ENCODE measurements around the gene PAPOLB.

PAPOLB gene

DNA sequence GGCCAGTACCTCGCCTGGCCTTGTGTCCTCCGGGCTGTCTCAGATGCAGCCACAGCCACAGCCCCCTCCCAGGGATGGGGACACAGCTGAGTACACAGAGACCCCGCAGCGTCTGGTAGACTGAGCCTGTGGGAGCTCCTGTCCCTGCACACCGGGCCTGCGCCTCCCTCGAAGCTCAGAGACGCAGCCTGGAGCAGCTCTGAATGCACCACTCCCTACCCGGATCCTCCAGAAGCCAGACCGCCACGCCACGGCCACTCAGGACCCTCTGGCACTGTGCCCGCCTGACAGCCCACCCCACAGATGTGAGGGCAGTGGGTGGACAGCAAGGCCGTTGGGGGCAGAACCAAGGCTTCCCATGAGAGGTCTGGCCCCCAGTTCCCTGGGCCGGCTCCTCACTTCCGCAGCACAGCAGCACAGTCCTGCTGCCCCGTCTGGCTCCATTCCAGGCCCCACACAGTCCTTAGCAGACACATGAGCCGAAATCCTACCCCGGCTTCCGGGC, 40.8 kb downstream of the PAPOLB start:
- DNase-seq (ENCODE audit: low read depth in 1 of 2, low spot score in 1 of 2) = no peak
- in situ Hi-C loops (cut with HindIII; ENCODE audit: low pct_unique_long_range_greater_than_20kb, low sequenced_read_pairs) = no loop called here
- no peak for TF ChIP-seq JUND (IDR thresholded peaks at IDR 0.05; ENCODE audit: low read depth)

DNA sequence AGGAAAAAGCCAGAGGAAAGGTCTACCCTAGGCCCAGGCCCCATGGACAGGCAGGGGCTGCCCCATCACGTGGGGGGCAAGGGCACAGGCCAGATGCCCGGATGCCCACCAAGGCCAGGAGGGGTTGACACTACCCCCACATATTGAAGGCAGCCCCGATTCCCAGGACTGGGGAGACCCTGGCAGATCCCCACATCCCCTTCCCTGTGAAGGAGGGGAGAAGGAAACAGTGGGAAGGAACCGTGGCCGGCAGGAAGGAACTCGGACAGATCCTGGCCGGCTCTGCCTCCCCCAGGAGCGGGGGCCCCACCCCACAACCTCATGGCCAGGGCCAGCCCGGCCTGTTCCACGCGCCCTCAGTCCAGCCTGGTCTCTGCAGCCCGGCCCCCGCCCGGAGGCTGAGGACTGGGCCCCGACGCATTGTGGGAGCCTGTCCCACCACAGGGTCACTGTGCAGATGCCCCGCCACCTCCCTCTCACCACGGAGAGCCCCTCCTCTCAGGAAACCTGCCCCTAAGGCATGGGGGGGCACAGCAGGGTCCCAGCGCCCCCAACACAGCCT, 41.3 kb downstream of the PAPOLB start:
- in situ Hi-C loops (cut with HindIII; ENCODE audit: low pct_unique_long_range_greater_than_20kb, low sequenced_read_pairs) = no loop called here
- no peak for TF ChIP-seq JUND (IDR thresholded peaks at IDR 0.05; ENCODE audit: low read depth)
- no peak for DNase-seq (ENCODE audit: low read depth in 1 of 2, low spot score in 1 of 2)

DNA sequence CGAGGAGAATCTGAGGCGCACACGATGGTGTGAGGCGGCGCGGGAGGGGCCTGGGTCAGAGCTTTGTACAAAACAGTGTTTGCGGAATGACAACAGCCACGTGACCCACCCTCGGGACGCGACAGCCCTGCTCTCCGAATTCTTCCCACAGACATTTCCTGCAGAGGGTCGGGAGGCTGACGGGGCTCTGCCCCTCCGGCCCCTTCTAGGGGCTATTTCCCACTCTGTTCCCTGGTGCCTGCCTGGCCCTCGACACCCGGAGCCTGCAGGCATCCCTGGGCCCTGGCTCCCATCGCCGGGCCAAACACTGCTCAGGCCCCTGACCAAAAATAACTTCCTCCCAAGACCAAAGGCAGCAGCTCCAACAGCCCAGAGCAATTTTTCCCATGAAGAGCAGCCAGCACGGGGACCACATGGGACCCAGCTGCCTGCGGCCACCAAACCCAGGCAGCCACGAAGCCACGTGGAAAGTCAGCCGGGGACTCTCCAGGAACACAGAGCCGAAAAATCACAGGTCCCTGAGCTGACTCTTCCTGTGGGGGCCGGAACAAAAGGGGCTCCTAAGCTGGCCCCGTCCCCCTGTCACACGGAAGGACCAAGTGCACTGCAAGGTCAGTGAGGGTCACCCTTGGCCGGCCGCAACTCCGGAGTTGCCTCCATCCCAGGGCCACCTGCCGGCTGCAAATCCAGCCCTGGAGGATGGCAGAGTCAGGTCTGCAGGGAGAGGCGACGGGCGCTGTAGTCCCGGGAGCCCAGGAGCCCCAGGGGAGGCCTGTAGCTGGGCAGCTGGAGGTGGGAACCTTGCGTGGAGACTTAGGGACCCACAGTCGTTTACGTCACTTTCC, 42.0 kb downstream of the PAPOLB start:
- no peak for TF ChIP-seq JUND (IDR thresholded peaks at IDR 0.05; ENCODE audit: low read depth)
- DNase-seq (ENCODE audit: low read depth in 1 of 2, low spot score in 1 of 2) = no peak
- in situ Hi-C loops (cut with HindIII; ENCODE audit: low pct_unique_long_range_greater_than_20kb, low sequenced_read_pairs) = no loop called here

DNA sequence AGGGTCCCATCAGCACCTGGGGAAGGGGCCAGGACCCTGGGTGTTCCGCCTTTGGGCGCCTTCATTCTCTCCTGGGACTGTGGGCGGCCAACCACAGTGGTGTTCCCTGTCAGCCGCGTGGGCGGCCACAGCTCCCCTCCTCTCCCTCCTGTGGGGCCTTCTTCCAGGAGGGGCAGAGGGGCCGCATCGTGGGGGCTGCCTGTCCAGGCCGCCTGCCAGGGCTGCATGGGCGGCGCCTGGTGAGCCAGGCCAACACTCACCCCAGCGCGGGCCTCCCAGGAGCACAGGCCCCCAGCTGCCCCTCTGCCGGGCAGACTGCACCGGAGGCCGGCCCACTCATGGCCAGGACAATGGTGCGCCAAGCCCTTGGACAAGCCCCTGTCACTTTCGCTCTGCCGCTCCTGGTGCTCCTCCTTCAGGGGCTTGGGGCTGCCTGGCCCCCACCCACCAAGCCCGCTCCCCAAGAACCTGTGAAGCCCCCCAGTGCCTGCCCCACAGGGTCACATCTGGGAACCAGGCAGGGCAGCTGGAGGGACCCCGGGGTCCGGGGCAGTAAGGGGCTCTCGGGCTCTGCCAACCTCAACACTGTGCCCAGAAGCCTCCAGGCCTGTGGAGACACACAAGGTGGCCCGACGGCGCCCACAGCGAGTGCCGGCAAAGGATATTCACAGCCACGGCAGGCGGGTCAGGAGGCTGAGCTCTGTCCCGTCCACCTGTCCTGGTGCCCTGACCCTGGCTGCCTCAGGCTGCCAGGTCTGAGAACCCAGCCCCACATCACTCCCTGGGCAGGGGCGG, 43.6 kb downstream of the PAPOLB start:
- no peak for DNase-seq (ENCODE audit: low read depth in 1 of 2, low spot score in 1 of 2)
- TF ChIP-seq JUND (IDR thresholded peaks at IDR 0.05; ENCODE audit: low read depth) = no peak
- in situ Hi-C loops (cut with HindIII; ENCODE audit: low pct_unique_long_range_greater_than_20kb, low sequenced_read_pairs) = no loop called here

DNA sequence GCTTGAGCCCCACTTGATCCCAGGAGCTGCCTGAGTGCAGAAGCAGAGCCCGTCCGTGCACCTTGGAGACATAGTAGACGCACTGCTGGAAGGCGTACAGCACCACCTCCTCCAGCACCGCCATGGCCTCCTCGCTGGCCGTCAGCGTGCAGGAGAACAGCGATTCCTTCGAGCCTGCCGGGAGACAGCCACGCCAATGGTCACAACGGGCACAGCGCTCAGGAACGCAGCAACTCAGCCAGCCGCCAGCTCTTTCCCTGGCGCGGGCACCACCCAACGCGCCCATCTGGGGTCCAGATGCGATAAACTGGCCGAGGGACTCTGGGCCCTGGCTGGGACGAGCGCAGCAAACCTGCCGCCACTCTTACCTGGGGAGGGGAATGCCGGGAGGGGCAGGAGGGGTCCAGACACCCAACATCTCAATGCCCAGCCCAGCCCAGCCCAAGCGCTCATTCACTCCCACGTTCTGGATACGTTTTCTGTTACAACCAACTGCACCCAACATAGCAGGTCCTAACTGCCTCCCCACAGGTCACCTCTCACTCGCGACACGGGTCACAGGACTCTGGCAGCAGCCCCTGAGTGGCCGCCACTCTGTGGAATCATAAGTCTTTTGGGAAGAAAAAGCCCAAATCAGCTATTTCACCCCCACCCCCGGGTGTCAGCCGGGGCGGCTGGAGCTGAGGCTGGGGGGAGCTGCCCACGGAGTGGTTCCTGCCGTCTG, 44.5 kb downstream of the PAPOLB start:
- no peak for TF ChIP-seq JUND (IDR thresholded peaks at IDR 0.05; ENCODE audit: low read depth)
- in situ Hi-C loops (cut with HindIII; ENCODE audit: low pct_unique_long_range_greater_than_20kb, low sequenced_read_pairs) = no loop called here
- DNase-seq (ENCODE audit: low read depth in 1 of 2, low spot score in 1 of 2) = no peak

DNA sequence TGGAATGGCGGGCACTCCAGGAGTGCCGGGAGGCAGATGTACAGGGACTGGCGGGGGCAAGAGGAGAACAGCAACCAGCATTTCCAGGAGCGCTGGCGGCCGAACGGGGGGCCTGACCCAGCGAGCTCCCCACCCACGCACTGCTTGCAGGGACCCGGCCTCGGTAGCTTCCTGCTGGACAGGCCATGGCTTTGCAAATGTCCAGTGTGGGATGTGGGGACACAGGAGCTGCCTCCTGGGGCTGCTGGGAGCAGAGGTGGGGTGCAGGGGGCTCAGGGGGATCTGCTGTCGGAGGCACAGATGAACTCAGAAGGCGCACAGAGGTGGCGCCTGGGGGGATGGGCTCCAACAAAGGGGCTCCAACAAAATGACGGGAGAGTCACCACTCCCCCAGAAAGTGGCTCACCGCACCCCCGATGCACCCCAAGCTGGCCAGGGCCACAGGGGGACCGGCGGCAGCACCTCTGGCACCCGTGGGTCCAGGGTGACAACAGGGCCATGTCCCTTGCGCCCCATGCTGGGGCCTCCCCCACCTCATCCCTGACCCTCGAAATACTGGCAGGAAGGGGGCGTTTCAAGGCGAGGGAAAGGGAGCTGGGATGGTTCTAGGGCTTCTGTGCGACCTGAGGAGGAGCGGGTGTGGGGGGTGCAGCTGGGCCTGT, 45.3 kb downstream of the PAPOLB start:
- no peak for DNase-seq (ENCODE audit: low read depth in 1 of 2, low spot score in 1 of 2)
- TF ChIP-seq JUND (IDR thresholded peaks at IDR 0.05; ENCODE audit: low read depth) = no peak
- in situ Hi-C loops (cut with HindIII; ENCODE audit: low pct_unique_long_range_greater_than_20kb, low sequenced_read_pairs) = no loop called here

DNA sequence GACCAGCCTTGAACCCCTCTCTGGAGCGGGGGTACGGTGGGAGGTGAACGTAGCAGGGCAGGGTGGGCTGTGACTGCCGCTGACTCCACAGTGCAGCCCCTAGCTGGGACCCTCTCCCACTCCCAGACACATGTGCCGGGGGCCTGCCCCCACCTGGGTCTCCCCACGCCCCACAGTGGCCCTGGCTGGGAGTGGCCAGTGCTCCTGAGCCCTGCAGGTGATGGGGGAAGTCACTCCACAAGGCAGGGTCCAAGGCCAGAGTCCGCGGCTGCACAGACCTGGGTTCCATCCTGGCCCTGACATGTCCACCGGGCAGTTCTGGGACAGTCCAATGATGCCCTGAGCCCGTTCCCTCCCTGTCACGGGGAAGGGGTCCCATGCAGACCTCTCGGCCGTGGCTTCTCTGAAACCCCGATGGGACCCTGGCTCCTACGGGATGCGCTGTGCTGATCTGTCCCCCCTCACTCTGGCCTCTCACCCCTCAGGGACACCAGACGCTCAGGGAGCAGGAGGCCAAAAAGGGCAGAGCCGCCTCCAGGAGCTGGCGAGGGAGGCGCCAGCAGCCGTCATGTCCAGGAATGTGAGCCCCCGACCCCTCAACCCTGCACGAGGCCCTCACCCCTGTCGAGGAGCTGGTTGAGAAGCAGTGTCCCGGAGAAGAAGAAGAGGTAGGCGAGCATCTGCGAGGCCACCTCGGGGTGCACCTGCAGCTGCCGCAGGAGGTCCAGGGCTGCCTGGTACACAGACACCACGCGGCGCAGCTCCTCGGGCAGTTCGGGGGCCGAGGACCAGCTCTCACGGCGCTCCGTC, 46.0 kb downstream of the PAPOLB start:
- TF ChIP-seq JUND (IDR thresholded peaks at IDR 0.05; ENCODE audit: low read depth) = no peak
- no peak for DNase-seq (ENCODE audit: low read depth in 1 of 2, low spot score in 1 of 2)
- in situ Hi-C loops (cut with HindIII; ENCODE audit: low pct_unique_long_range_greater_than_20kb, low sequenced_read_pairs) = no loop called here

DNA sequence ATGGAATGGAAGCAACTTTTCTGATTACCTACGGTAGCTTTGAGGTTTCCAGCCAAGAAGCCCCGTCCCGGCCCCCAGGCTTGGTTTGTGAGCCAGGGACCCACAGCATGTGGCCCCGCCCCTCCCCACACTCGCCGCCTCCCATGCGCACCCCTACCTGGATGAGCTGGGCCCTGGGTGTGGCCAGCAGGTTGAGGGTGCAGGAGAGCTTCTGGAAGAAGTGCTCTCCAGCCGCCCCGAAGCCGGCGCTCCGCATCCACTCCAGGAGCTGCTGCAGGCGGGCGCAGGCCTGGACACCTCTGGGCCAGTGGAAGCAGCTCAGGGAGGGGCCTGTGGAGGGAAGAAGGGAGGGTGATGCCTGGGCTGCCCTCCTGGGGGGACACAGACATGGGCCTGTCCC, 46.7 kb downstream of the PAPOLB start:
- TF ChIP-seq JUND (IDR thresholded peaks at IDR 0.05; ENCODE audit: low read depth) = no peak
- no peak for DNase-seq (ENCODE audit: low read depth in 1 of 2, low spot score in 1 of 2)
- in situ Hi-C loops (cut with HindIII; ENCODE audit: low pct_unique_long_range_greater_than_20kb, low sequenced_read_pairs) = no loop called here

DNA sequence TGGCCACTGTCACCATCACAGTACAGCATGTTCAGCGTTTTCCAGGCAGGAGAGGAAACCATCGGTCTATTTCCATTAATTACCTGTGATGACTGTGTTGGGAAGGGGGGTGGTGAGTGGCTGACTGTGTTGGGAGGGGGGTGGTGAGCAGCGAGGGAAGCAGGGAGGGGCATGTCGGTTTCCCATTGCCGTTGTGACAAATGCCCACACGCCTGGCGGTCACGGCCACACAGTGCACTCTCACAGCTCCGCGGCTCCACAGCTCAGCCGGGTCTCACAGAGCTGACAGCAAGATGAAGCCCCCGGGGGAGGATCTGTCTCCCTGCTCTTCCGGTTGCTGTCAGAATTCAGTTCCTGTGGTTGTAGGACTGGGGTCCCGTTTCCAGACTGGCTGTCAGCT, 47.4 kb downstream of the PAPOLB start:
- no peak for DNase-seq (ENCODE audit: low read depth in 1 of 2, low spot score in 1 of 2)
- TF ChIP-seq JUND (IDR thresholded peaks at IDR 0.05; ENCODE audit: low read depth) = no peak
- in situ Hi-C loops (cut with HindIII; ENCODE audit: low pct_unique_long_range_greater_than_20kb, low sequenced_read_pairs) = no loop called here

DNA sequence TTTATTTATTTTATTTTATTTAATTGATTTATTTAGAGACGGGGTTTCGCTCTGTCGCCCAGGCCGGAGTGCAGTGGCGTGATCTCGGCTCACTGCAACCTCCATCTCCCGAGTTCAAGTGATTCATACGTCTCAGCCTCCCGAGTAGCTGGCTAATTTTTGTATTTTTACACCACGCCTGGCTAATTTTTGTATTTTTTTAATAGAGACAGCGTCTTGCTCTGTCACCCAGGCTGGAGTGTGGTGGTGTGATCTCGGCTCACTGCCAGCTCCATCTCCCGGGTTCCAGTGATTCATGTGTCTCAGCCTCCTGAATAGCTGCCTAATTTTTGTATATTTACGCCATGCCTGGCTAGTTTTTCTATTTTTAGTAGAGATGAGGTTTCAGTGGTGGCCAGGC, 52.2 kb downstream of the PAPOLB start:
- no peak for DNase-seq (ENCODE audit: low read depth in 1 of 2, low spot score in 1 of 2)
- TF ChIP-seq JUND (IDR thresholded peaks at IDR 0.05; ENCODE audit: low read depth) = no peak
- in situ Hi-C loops (cut with HindIII; ENCODE audit: low pct_unique_long_range_greater_than_20kb, low sequenced_read_pairs) = no loop called here

DNA sequence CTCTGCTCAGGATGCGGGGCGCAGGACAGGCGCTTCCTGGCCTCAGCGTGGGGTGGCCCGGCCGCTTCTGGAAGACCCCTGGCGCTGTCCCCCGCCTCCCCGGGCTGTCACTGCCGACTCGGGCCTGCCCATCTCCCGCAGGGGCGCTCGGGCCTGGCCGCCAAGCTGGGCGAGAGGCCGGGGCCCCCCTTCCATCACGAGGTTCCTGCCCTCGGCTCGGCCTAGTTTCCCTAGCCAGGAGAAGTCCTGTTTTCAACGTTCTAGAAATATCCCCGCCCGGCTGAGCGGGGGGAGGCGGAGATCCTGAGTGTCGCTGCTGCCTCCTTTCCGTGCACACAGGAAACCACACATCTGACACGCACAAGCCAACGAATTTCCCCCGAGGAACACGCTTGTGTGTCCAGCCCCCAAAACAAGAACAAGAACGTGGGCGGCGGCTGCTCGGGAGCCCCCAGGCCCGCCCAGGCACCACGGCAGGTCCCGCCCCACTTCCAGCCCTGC, 52.7 kb downstream of the PAPOLB start:
- in situ Hi-C loops (cut with HindIII; ENCODE audit: low pct_unique_long_range_greater_than_20kb, low sequenced_read_pairs) = no loop called here
- DNase-seq (ENCODE audit: low read depth in 1 of 2, low spot score in 1 of 2) = no peak
- no peak for TF ChIP-seq JUND (IDR thresholded peaks at IDR 0.05; ENCODE audit: low read depth)

Measured in T47D (cell line).